RWPE2 (cell line): ENCODE data around the gene EFCAB11.
"Not testable (repeated sequence)": the region's sequence is repeated elsewhere in the genome, so short reads cannot be mapped to it uniquely, and the experiment has no call there.

Experiments
- ATAC-seq: fragments of 200-7000 bp; cut with Tn5 transposase; 3 replicates; pipeline ENCODE4 v1.9.1; 2021; ENCODE audit warnings: low read depth
- DNase-seq: peaks from one replicate; pipeline ENCODE4 v3.0.0-alpha.2; 2020; ENCODE audit warnings: low spot score
- H3K27ac ChIP-seq: fragments of 450-650 bp; 2 replicates; pipeline ENCODE4 v1.5.1; 2017; ENCODE audit warnings: mild to moderate bottlenecking; ENCODE audit not compliant: poor library complexity, severe bottlenecking
- H3K27me3 ChIP-seq: fragments of 250-450 bp; sonication (Bioruptor Pico); 2 replicates; pipeline ENCODE4 v1.5.1; 2021; ENCODE audit warnings: mild to moderate bottlenecking, moderate library complexity; ENCODE audit not compliant: insufficient read depth, poor library complexity, severe bottlenecking
- H3K36me3 ChIP-seq: fragments of 250-450 bp; sonication (Bioruptor Pico); 2 replicates; pipeline ENCODE4 v1.5.1; 2020; ENCODE audit warnings: low read depth, mild to moderate bottlenecking, moderate library complexity
- H3K4me1 ChIP-seq: fragments of 250-450 bp; sonication (Bioruptor Pico); 2 replicates; pipeline ENCODE4 v1.5.1; 2021; ENCODE audit warnings: mild to moderate bottlenecking, moderate library complexity; ENCODE audit not compliant: insufficient read depth, poor library complexity, severe bottlenecking
- H3K4me3 ChIP-seq: fragments of 250-450 bp; sonication (Bioruptor Pico); 2 replicates; pipeline ENCODE4 v1.5.1; 2021; ENCODE audit warnings: mild to moderate bottlenecking, moderate library complexity; ENCODE audit not compliant: severe bottlenecking
- H3K9me3 ChIP-seq: fragments of 250-450 bp; sonication (Bioruptor Pico); 2 replicates; pipeline ENCODE4 v1.5.1; 2021; ENCODE audit warnings: mild to moderate bottlenecking, moderate library complexity; ENCODE audit not compliant: severe bottlenecking
- CTCF ChIP-seq: fragments of 450-650 bp; IDR thresholded peaks from one replicate; pipeline ENCODE4 v1.5.1; 2017; ENCODE audit warnings: mild to moderate bottlenecking, moderate library complexity; ENCODE audit not compliant: poor library complexity, severe bottlenecking

The EFCAB11 gene

DNA sequence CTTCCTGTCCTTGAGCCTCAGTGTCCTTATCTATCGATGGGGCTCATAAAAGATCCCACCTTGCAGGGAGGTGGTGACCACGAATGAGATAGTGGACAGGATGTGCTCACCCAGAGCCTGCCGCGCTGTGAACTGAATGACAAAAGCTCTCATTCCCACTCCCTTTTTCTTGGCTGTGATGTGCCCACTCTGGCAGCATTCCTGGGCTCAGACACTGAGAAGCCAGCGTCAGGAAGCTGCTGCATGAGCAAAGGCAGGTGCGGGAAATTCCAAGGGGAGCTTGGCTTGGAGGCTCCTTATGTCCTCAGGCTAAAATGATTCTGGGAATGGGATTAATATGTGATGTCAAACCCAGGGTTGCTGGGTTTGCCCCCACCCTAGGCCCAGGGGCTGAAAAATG is 61.6 kb downstream of the EFCAB11 start:
- H3K27ac ChIP-seq = no peak overlapping the region

DNA sequence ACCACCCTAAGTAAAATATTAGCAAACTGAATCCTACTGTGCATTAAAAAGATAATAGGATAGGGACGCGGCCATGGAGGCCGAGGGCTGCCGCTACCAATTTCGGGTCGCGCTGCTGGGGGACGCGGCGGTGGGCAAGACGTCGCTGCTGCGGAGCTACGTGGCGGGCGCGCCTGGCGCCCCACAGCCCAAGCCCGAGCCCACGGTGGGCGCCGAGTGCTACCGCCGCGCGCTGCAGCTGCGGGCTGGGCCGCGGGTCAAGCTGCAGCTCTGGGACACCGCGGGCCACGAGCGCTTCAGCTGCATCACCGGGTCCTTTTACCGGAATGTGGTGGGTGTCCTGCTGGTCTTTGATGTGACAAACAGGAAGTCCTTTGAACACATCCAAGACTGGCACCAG is 62.8 kb downstream of the EFCAB11 start:
- not testable (repeated sequence) for H3K36me3 ChIP-seq, DNase-seq, ATAC-seq, H3K27me3 ChIP-seq, H3K4me1 ChIP-seq, H3K27ac ChIP-seq, H3K4me3 ChIP-seq, H3K9me3 ChIP-seq

More for the DNA sequence above, 61.6 kb downstream of the EFCAB11 start:
- Histone ChIP-seq H3K4me1 (no peaks in the 10 kb centered on the region), H3K4me3 (no peak overlapping the region), H3K27me3 (no peaks in the 10 kb centered on the region), H3K9me3 (peaks cover 5% of the 10 kb centered on the region), H3K36me3 (no peaks in the 10 kb centered on the region)
- no peak for TF ChIP-seq CTCF
- ATAC-seq (no peak), DNase-seq (no peak)

DNA sequence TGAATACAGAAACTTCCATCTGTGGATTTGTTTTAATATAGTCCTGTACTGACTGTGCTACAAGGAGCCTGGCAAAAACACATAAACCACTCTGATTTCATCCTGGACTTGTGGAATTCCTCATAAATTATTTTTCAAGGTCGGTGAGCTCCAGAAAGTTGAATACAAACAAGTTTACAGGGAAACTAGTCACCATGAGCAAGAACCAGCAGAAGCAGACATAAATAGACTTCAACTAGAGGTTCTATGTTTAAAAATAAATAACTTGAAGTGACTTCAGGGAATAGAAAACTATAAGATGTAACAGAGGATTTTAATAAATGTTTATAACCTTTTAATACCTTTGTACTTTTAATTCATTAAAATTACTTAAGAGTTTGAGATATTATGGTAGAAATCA is 63.5 kb downstream of the EFCAB11 start:
- no peak for ATAC-seq
- H3K36me3 ChIP-seq = no peaks in the 10 kb centered on the region
- no peak for DNase-seq
- H3K9me3 ChIP-seq = peaks cover 5% of the 10 kb centered on the region
- no peaks in the 10 kb centered on the region for H3K27me3 ChIP-seq
- H3K4me1 ChIP-seq = no peaks in the 10 kb centered on the region
- H3K27ac ChIP-seq = no peak overlapping the region
- no peak for TF ChIP-seq CTCF
- no peak overlapping the region for H3K4me3 ChIP-seq

GRCh38 chr14:89890589-89890988 is 63.9 kb downstream of the EFCAB11 start:
- TF ChIP-seq CTCF = no peak
- DNase-seq = no peak
- no peak overlapping the region for H3K4me3 ChIP-seq
- H3K27me3 ChIP-seq = no peaks in the 10 kb centered on the region
- peaks cover 5% of the 10 kb centered on the region for H3K9me3 ChIP-seq
- no peaks in the 10 kb centered on the region for H3K36me3 ChIP-seq
- H3K27ac ChIP-seq = no peak overlapping the region
- ATAC-seq = no peak
- no peaks in the 10 kb centered on the region for H3K4me1 ChIP-seq

- Histone ChIP-seq H3K27ac (no peak overlapping the region), H3K4me1 (no peaks in the 10 kb centered on the region), H3K27me3 (no peaks in the 10 kb centered on the region), H3K4me3 (no peak overlapping the region), H3K9me3 (peaks cover 5% of the 10 kb centered on the region), H3K36me3 (no peaks in the 10 kb centered on the region)
- ATAC-seq (no peak), DNase-seq (no peak)
- TF ChIP-seq CTCF = no peak
These were observed 64.9 kb downstream of the EFCAB11 start for GRCh38 chr14:89889626-89890025.
